ENCODE results near the gene TRHDE. TPM values are rescaled to one million over a fixed set of nuclear protein-coding genes. Genes with fewer than 3 reads are reported as not detected.

TRHDE gene
- total RNA-seq, 1 donor: 33.7 TPM

- DNase-seq (ENCODE audit: low read depth): no peak
- TF ChIP-seq CTCF (IDR thresholded peaks at IDR 0.05; ENCODE audit: insufficient read depth, low read depth, low read length): no peak
These were observed 226.2 kb downstream of the TRHDE start for GRCh38 chr12:72498354-72498753.

GRCh38 chr12:72499244-72499643 lies 227.1 kb downstream of the TRHDE start:
- no peak for DNase-seq (ENCODE audit: low read depth)
- TF ChIP-seq CTCF (IDR thresholded peaks at IDR 0.05; ENCODE audit: insufficient read depth, low read depth, low read length): no peak
- H3K4me3 ChIP-seq (ENCODE audit: low read depth, low read length): no peak overlapping the region

More at GRCh38 chr12:72498354-72498753, 226.2 kb downstream of the TRHDE start:
- no peak overlapping the region for H3K4me3 ChIP-seq (ENCODE audit: low read depth, low read length)

GRCh38 chr12:72502546-72502945 lies 230.4 kb downstream of the TRHDE start:
- no peak for TF ChIP-seq CTCF (IDR thresholded peaks at IDR 0.05; ENCODE audit: insufficient read depth, low read depth, low read length)
- DNase-seq (ENCODE audit: low read depth): no peak
- H3K4me3 ChIP-seq (ENCODE audit: low read depth, low read length): no peak overlapping the region

- DNase-seq (ENCODE audit: low read depth): no peak
- no peak for TF ChIP-seq CTCF (IDR thresholded peaks at IDR 0.05; ENCODE audit: insufficient read depth, low read depth, low read length)
- no peak overlapping the region for H3K4me3 ChIP-seq (ENCODE audit: low read depth, low read length)
These were observed 233.1 kb downstream of the TRHDE start for GRCh38 chr12:72505227-72505626.

- H3K4me3 ChIP-seq (ENCODE audit: low read depth, low read length): no peak overlapping the region
- DNase-seq (ENCODE audit: low read depth): no peak
- TF ChIP-seq CTCF (IDR thresholded peaks at IDR 0.05; ENCODE audit: insufficient read depth, low read depth, low read length): no peak
These were observed 237.7 kb downstream of the TRHDE start for GRCh38 chr12:72509891-72510290.

GRCh38 chr12:72510772-72511171 lies 238.6 kb downstream of the TRHDE start:
- no peak overlapping the region for H3K4me3 ChIP-seq (ENCODE audit: low read depth, low read length)
- DNase-seq (ENCODE audit: low read depth): no peak
- TF ChIP-seq CTCF (IDR thresholded peaks at IDR 0.05; ENCODE audit: insufficient read depth, low read depth, low read length): no peak

GRCh38 chr12:72511498-72511897 lies 239.3 kb downstream of the TRHDE start:
- TF ChIP-seq CTCF (IDR thresholded peaks at IDR 0.05; ENCODE audit: insufficient read depth, low read depth, low read length): no peak
- H3K4me3 ChIP-seq (ENCODE audit: low read depth, low read length): no peak overlapping the region
- no peak for DNase-seq (ENCODE audit: low read depth)

All from fibroblast of villous mesenchyme (primary cell).